H1 (cell line): ENCODE data around the gene RPS6KL1. TPM values are rescaled to one million over a fixed set of nuclear protein-coding genes. Genes with fewer than 3 reads are reported as not detected.

ENCODE experiments used
- CTCF ChIA-PET: fragments of 300-600 bp; sonication (Branson Sonifier 250); formaldehyde crosslinking; loops from one replicate; lab custom pipeline; 2021; ENCODE audit not compliant: partially characterized antibody; lab: Charles Lee
- POLR2A ChIA-PET: fragments of 300-600 bp; sonication (Branson Sonifier 250); formaldehyde crosslinking; loops from one replicate; lab custom pipeline; 2021; ENCODE audit warnings: inconsistent platforms; ENCODE audit not compliant: partially characterized antibody; lab: Charles Lee
- DNase-seq, 2 experiments: peaks; one replicate each; pipeline versions ENCODE4 v3.0.0 to v3.0.0-alpha.2; 2010 to 2022; ENCODE audit warnings: low spot score in 2 of 2, low read depth in 1 of 2, mixed read lengths in 1 of 2
- FAIRE-seq: peaks from 2 replicates; lab custom pipeline; 2011; peaks lifted over from hg19 to GRCh38; lab: Jason Lieb, UNC
- H2AFZ ChIP-seq: 2 replicates; pipeline ENCODE4 v1.8.1; 2012; ENCODE audit warnings: low read length, inconsistent platforms
- H2AK5ac ChIP-seq: 2 replicates; pipeline ENCODE4 v1.6.1; 2013; ENCODE audit warnings: low read depth, low read length
- H2BK120ac ChIP-seq: replicated peaks from 2 replicates; pipeline ENCODE3; 2013; ENCODE audit warnings: low read depth, low read length, inconsistent platforms
- H2BK12ac ChIP-seq: 2 replicates; pipeline ENCODE4 v1.6.1; 2013; ENCODE audit warnings: low read depth, low read length
- H2BK15ac ChIP-seq: 2 replicates; pipeline ENCODE4 v1.6.1; 2013; ENCODE audit warnings: low read length
- H2BK20ac ChIP-seq: 2 replicates; pipeline ENCODE4 v1.6.1; 2013; ENCODE audit warnings: low read length
- H2BK5ac ChIP-seq: 2 replicates; pipeline ENCODE4 v1.6.1; 2013; ENCODE audit warnings: low read depth, low read length
- H3K14ac ChIP-seq: 2 replicates; pipeline ENCODE4 v1.6.1; 2013; ENCODE audit warnings: inconsistent platforms; ENCODE audit not compliant: insufficient read length
- H3K18ac ChIP-seq: 2 replicates; pipeline ENCODE4 v1.6.1; 2013; ENCODE audit warnings: low read length; ENCODE audit errors: extremely low read depth
- H3K23ac ChIP-seq: 2 replicates; pipeline ENCODE4 v1.6.1; 2013; ENCODE audit warnings: inconsistent platforms; ENCODE audit not compliant: insufficient read length
- H3K23me2 ChIP-seq: 2 replicates; pipeline ENCODE4 v1.6.1; 2013; ENCODE audit warnings: low read depth, low read length
- H3K27ac ChIP-seq: 2 replicates; pipeline ENCODE4 v1.6.1; 2011; ENCODE audit warnings: low read depth, low read length, inconsistent platforms
- H3K27me3 ChIP-seq, 4 experiments: replicated peaks in 1 of 4; 1 replicate in 1 of 4; 2 replicates in 3 of 4; pipeline versions ENCODE4 v1.6.1 to v1.8.1; 2011 to 2013; ENCODE audit warnings: low read length in 3 of 4, mild to moderate bottlenecking in 3 of 4, inconsistent platforms in 2 of 4, mixed read lengths in 2 of 4, moderate library complexity in 1 of 4; ENCODE audit not compliant: control insufficient read depth in 3 of 4, insufficient read depth in 3 of 4; ENCODE audit errors: extremely low read depth in 1 of 4
- H3K36me3 ChIP-seq, 4 experiments: 2 replicates each; pipeline versions ENCODE4 v1.6.1 to v1.8.1; 2011 to 2013; ENCODE audit warnings: mild to moderate bottlenecking in 4 of 4, low read length in 3 of 4, moderate library complexity in 2 of 4, control low read depth in 1 of 4, inconsistent platforms in 1 of 4; ENCODE audit not compliant: insufficient read depth in 4 of 4, control insufficient read depth in 2 of 4
- H3K4ac ChIP-seq: replicated peaks from 2 replicates; pipeline ENCODE3; 2013; ENCODE audit warnings: low read length, low read depth, mixed read lengths, inconsistent platforms; ENCODE audit not compliant: insufficient read length
- H3K4me1 ChIP-seq, 4 experiments: replicated peaks in 1 of 4; 1 replicate in 1 of 4; 2 replicates in 3 of 4; pipeline versions ENCODE4 v1.6.1 to v1.8.1; 2011 to 2013; ENCODE audit warnings: low read length in 3 of 4, inconsistent platforms in 2 of 4, mixed read lengths in 1 of 4; ENCODE audit not compliant: insufficient read depth in 4 of 4, control insufficient read depth in 3 of 4
- H3K4me2 ChIP-seq, 2 experiments: 2 replicates each; pipeline versions ENCODE4 v1.6.1 to v1.8.1; 2011 to 2013; ENCODE audit warnings: low read depth in 2 of 2, low read length in 2 of 2, control low read depth in 1 of 2, inconsistent platforms in 1 of 2, mild to moderate bottlenecking in 1 of 2; ENCODE audit not compliant: insufficient read depth in 1 of 2
- H3K4me3 ChIP-seq, 4 experiments: fragments of 200-600, 300-600 bp in 1 of 4; sonication (generic), shearing (Covaris generic), sonication (Bioruptor Twin) in 1 of 4; 2 replicates each; pipeline versions ENCODE4 v1.5.1 to v1.8.1; 2011 to 2016; ENCODE audit warnings: low read length in 4 of 4, low read depth in 3 of 4, control low read depth in 2 of 4, inconsistent platforms in 2 of 4, mild to moderate bottlenecking in 2 of 4, mixed read lengths in 1 of 4, moderate library complexity in 1 of 4; ENCODE audit not compliant: insufficient read depth in 2 of 4; ENCODE audit errors: extremely low read depth in 1 of 4
- H3K56ac ChIP-seq: replicated peaks from 2 replicates; pipeline ENCODE3; 2013; ENCODE audit warnings: low read depth, mild to moderate bottlenecking, mixed read lengths, low read length, inconsistent platforms; ENCODE audit not compliant: insufficient read length
- H3K79me1 ChIP-seq: 2 replicates; pipeline ENCODE4 v1.6.1; 2013; ENCODE audit warnings: low read depth, low read length, control low read depth
- H3K79me2 ChIP-seq, 2 experiments: 2 replicates each; pipeline versions ENCODE4 v1.6.1 to v1.8.1; 2012 to 2013; ENCODE audit warnings: low read length in 2 of 2, mild to moderate bottlenecking in 2 of 2, inconsistent platforms in 1 of 2; ENCODE audit not compliant: insufficient read depth in 2 of 2, control insufficient read depth in 1 of 2
- H3K9ac ChIP-seq, 4 experiments: replicated peaks in 1 of 4; 1 replicate in 1 of 4; 2 replicates in 3 of 4; pipeline versions ENCODE4 v1.6.1 to v1.8.1; 2011 to 2013; ENCODE audit warnings: low read depth in 3 of 4, low read length in 3 of 4, control low read depth in 2 of 4, mild to moderate bottlenecking in 2 of 4, moderate library complexity in 2 of 4, inconsistent platforms in 1 of 4; ENCODE audit errors: extremely low read depth in 1 of 4
- H3K9me3 ChIP-seq, 2 experiments: 2 replicates each; pipeline versions ENCODE4 v1.6.1 to v1.8.1; 2012 to 2013; ENCODE audit warnings: mild to moderate bottlenecking in 2 of 2, moderate library complexity in 2 of 2, control low read depth in 1 of 2, inconsistent platforms in 1 of 2, low read depth in 1 of 2, low read length in 1 of 2, mixed read lengths in 1 of 2; ENCODE audit not compliant: insufficient read depth in 2 of 2
- H4K20me1 ChIP-seq, 2 experiments: replicated peaks in 1 of 2; 2 replicates each; pipeline versions ENCODE3 to v1.8.1; 2011 to 2013; ENCODE audit warnings: inconsistent platforms in 2 of 2, low read length in 2 of 2, mild to moderate bottlenecking in 1 of 2; ENCODE audit not compliant: insufficient read depth in 2 of 2, control insufficient read depth in 1 of 2
- H4K5ac ChIP-seq: 2 replicates; pipeline ENCODE4 v1.6.1; 2013; ENCODE audit warnings: low read length, low read depth, mixed read lengths, inconsistent platforms; ENCODE audit not compliant: insufficient read length
- H4K8ac ChIP-seq: 2 replicates; pipeline ENCODE4 v1.8.0; 2013; ENCODE audit warnings: mild to moderate bottlenecking, moderate library complexity, low read length, inconsistent platforms; ENCODE audit not compliant: insufficient read depth; ENCODE audit errors: extremely low read depth
- H4K91ac ChIP-seq: replicated peaks from 2 replicates; pipeline ENCODE3; 2013; ENCODE audit warnings: low read length, mixed read lengths, inconsistent platforms; ENCODE audit not compliant: insufficient read length
- ATF2 ChIP-seq: IDR thresholded peaks from 2 replicates; pipeline ENCODE4 v1.6.1; 2012; ENCODE audit warnings: low read length, inconsistent platforms
- CHD2 ChIP-seq: IDR thresholded peaks from 2 replicates; pipeline ENCODE4 v1.6.1; 2012; ENCODE audit warnings: low read length, improper control_type of control experiment
- EGR1 ChIP-seq: IDR thresholded peaks from 2 replicates; pipeline ENCODE4 v1.6.1; 2011; ENCODE audit warnings: low read depth, low read length, borderline replicate concordance
- GTF2F1 ChIP-seq: IDR thresholded peaks from 2 replicates; pipeline ENCODE4 v1.6.1; 2012; ENCODE audit warnings: low read depth, low read length, improper control_type of control experiment, borderline replicate concordance
- HDAC2 ChIP-seq, 2 experiments: fragments of 300-600 bp in 1 of 2; sonication (generic) in 1 of 2; IDR thresholded peaks; 2 replicates each; pipeline ENCODE4 v1.6.1; 2011 to 2012; ENCODE audit warnings: low read depth in 2 of 2, low read length in 2 of 2, mild to moderate bottlenecking in 2 of 2, moderate library complexity in 2 of 2, borderline replicate concordance in 1 of 2, inconsistent platforms in 1 of 2
- JUND ChIP-seq: IDR thresholded peaks from 2 replicates; pipeline ENCODE4 v1.6.1; 2011; ENCODE audit warnings: mild to moderate bottlenecking, improper control_type of control experiment, low read length
- RAD21 ChIP-seq, 2 experiments: IDR thresholded peaks in 1 of 2; conservative IDR thresholded peaks in 1 of 2; 2 replicates each; pipeline ENCODE4 v1.6.1; 2011; ENCODE audit warnings: low read depth in 2 of 2, low read length in 2 of 2, improper control_type of control experiment in 1 of 2, inconsistent platforms in 1 of 2, mild to moderate bottlenecking in 1 of 2, moderate library complexity in 1 of 2
- TAF1 ChIP-seq: IDR thresholded peaks from 2 replicates; pipeline ENCODE4 v1.6.1; 2011; ENCODE audit warnings: mild to moderate bottlenecking, low read depth, low read length
- WGBS, 2 experiments: shearing (Covaris generic) in 1 of 2; methylation state at CpG; one replicate each; pipeline versions ENCODE4 v1.1.6 to v1.1.7; 2013 to 2015; ENCODE audit warnings: low lambda C conversion rate in 2 of 2, mixed read lengths in 2 of 2, inconsistent platforms in 1 of 2, low coverage in 1 of 2, missing lambda C conversion rate in 1 of 2; ENCODE audit not compliant: insufficient replicate concordance in 2 of 2, insufficient coverage in 1 of 2, insufficient read length in 1 of 2; ENCODE audit errors: extremely low coverage in 1 of 2, missing lambda C conversion rate in 1 of 2; 5-methylcytosine and 5-hydroxymethylcytosine counted together
- polyA plus RNA-seq, 7 experiments: library from polyadenylated mRNA; depleted of rRNA in 3 of 7; stranded (reverse) in 5 of 7; unstranded in 2 of 7; fragments of >200 nt in 5 of 7; fragments of 200-250 nt in 2 of 7; gene quantifications; 1 replicate in 5 of 7; 2 replicates in 1 of 7; 4 replicates in 1 of 7; pipeline versions ENCODE4 v1.2.1 to v1.2.3, GENCODE V29; 2011 to 2013; ENCODE audit warnings: missing spikeins in 2 of 7, mixed read lengths in 2 of 7
- total RNA-seq: library from RNA; stranded (reverse); fragmentation: NEBNext Ultra II Directional; extraction: Animal tissue kit (Norgen Biotek cat#: 25700); gene quantifications from 2 replicates; pipeline ENCODE4 v1.2.1, GENCODE V29; 2021
- TF ChIP-seq, protein P1 (sequence below): IDR thresholded peaks from 2 replicates; pipeline ENCODE4 v1.6.1; 2011; ENCODE audit warnings: low read depth, mild to moderate bottlenecking, low read length; ENCODE audit not compliant: insufficient read depth

RPS6KL1 gene
- total and polyA plus RNA-seq, 2 of the 8 experiments (the other 6 are each of a cell fraction or from before 2014, with no cell fraction given): 9.8 to 13.8 TPM

DNA sequence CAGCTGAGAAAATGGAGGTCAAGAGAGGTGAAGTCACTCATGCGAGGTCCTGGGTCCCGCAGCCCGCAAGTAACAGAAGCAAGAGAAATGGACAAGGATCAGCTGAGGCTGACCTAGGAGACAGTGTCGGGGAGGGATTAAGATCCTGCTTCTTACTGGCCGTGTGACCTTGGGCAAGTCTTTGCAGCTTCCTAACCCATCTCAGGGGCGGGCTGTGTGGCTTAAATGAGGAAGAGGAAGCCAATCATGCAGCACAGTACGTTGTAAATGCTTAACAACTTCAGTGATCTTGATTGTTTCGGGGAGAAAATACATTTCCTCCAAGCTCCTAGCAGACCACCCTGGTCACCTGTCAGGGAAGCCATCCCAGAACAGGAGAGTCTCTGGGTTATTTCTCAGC is 39.4 kb upstream of the RPS6KL1 start:
- Histone ChIP-seq H3K56ac (no peak overlapping the region), H3K27me3 (no peaks in the 10 kb centered on the region), H2AFZ (no peak overlapping the region), H3K4me1 (peaks cover 0 to 6% (median 0%) of the 10 kb centered on the region in 4 experiments; a peak in 3 of 7 replicates), H3K4me2 (no peak overlapping the region), H3K79me2 (no peaks in the 10 kb centered on the region), H2AK5ac (no peak overlapping the region), H3K4ac (no peak overlapping the region), H3K27ac (no peak overlapping the region), H3K14ac (no peak overlapping the region), H4K91ac (no peak overlapping the region), H2BK120ac (no peak overlapping the region), H3K9me3 (no peaks in the 10 kb centered on the region), H4K5ac (no peak overlapping the region), H2BK12ac (no peak overlapping the region), H3K4me3 (no peak overlapping the region), H3K9ac (no peak overlapping the region), H3K36me3 (no peaks in the 10 kb centered on the region), H4K8ac (no peak overlapping the region), H3K23ac (no peak overlapping the region), H3K23me2 (no peaks in the 10 kb centered on the region), H2BK15ac (no peak overlapping the region), H4K20me1 (no peaks in the 10 kb centered on the region), H2BK5ac (no peak overlapping the region), H3K18ac (no peak overlapping the region), H2BK20ac (no peak overlapping the region), H3K79me1 (no peaks in the 10 kb centered on the region)
- ChIA-PET POLR2A (interaction anchor here (1.0 to 3.6 kb wide), 4 partner anchors 8 to 40 kb away, joined by 3 to 16 read pairs (median 4); partner anchors contain the start of genes PGF and RPS6KL1), CTCF (interaction anchor here (0.9 to 11.8 kb wide), 6 partner anchors 18 to 126 kb away, joined by 3 to 146 read pairs (median 10); no protein-coding TSS in a partner anchor)
- WGBS, 2 experiments: 87% methylated on average over 8 of the region's 8 CpGs; no CpG with 5 or more reads in 1 of the 2 experiments
- no peak for DNase-seq
- FAIRE-seq: no peak
- TF ChIP-seq RAD21 (IDR thresholded peaks at IDR 0.05 in 1 of 2, conservative IDR thresholded peaks at IDR 0.05 in 1 of 2; ENCODE audit: low read depth in 2 of 2, low read length in 2 of 2): no peak
- TF ChIP-seq ATF2: no peak
- no peak for TF ChIP-seq EGR1
- TF ChIP-seq JUND: no peak
- no peak for TF ChIP-seq GTF2F1
- TF ChIP-seq HDAC2 (IDR thresholded peaks at IDR 0.05; ENCODE audit: borderline replicate concordance in 1 of 2, low read depth in 2 of 2, low read length in 2 of 2): no peak
- no peak for TF ChIP-seq TAF1
- TF ChIP-seq CHD2: no peak
- TF ChIP-seq, protein P1, sequence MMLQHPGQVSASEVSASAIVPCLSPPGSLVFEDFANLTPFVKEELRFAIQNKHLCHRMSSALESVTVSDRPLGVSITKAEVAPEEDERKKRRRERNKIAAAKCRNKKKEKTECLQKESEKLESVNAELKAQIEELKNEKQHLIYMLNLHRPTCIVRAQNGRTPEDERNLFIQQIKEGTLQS: no peak
